GM12878 (cell line): ENCODE measurements around the gene LGI4. TPM values are rescaled to one million over a fixed set of nuclear protein-coding genes. Genes with fewer than 3 reads are reported as not detected.

Source experiments
- ATAC-seq: fragments of 200-7000 bp; cut with Tn5 transposase; 3 replicates; pipeline ENCODE4 v1.9.1; 2020; ENCODE audit warnings: mild to moderate bottlenecking, moderate library complexity
- BruUV-seq: library from RNA; stranded (reverse); fragments of 400-500 nt; replicated peaks from 2 replicates; lab custom pipeline; 2021; lab: Mats Ljungman, UMichigan
- CTCF ChIA-PET: fragments of 300-600 bp; sonication (Branson Sonifier 250); formaldehyde crosslinking; extraction: SDS; loops from one replicate; lab custom pipeline; 2021; ENCODE audit warnings: inconsistent platforms; lab: Yijun Ruan, JAX
- POLR2A ChIA-PET: fragments of 350-600 bp; formaldehyde crosslinking; extraction: SDS; loops from one replicate; lab custom pipeline; 2021; ENCODE audit warnings: inconsistent platforms; lab: Charles Lee
- RAD21 ChIA-PET: fragments of 300-600 bp; sonication (Branson Sonifier 250); formaldehyde crosslinking; loops from one replicate; lab custom pipeline; 2023; ENCODE audit warnings: antibody characterized with exemption; ENCODE audit not compliant: unreplicated experiment; lab: Charles Lee
- SMC1A ChIA-PET: fragments of 300-600 bp; sonication (Branson Sonifier 250); formaldehyde crosslinking; loops from one replicate; lab custom pipeline; 2023; ENCODE audit not compliant: unreplicated experiment, uncharacterized antibody; lab: Charles Lee
- DNase-seq: peaks from one replicate; pipeline ENCODE4 v3.0.0-alpha.2; 2011; ENCODE audit warnings: low read depth, low spot score
- FAIRE-seq: peaks from 3 replicates; lab custom pipeline; 2011; peaks lifted over from hg19 to GRCh38; lab: Jason Lieb, UNC
- H2AFZ ChIP-seq: 2 replicates; pipeline ENCODE4 v1.6.0; 2011; ENCODE audit warnings: low read depth, low read length, control low read depth; ENCODE audit not compliant: control insufficient read depth
- H3K27ac ChIP-seq: 2 replicates; pipeline ENCODE4 v1.5.1; 2011; ENCODE audit warnings: control low read depth; ENCODE audit not compliant: control insufficient read depth, insufficient read depth
- H3K27me3 ChIP-seq, 2 experiments: replicated peaks in 1 of 2; 2 replicates each; pipeline versions ENCODE4 v1.6.0 to v1.6.1; 2011; ENCODE audit warnings: low read length in 1 of 2; ENCODE audit not compliant: control insufficient read depth in 2 of 2, insufficient read depth in 2 of 2
- H3K36me3 ChIP-seq, 2 experiments: 2 replicates each; pipeline ENCODE4 v1.5.1; 2011; ENCODE audit warnings: low read length in 1 of 2; ENCODE audit not compliant: control insufficient read depth in 2 of 2, insufficient read depth in 2 of 2
- H3K4me1 ChIP-seq: 2 replicates; pipeline ENCODE4 v1.6.1; 2011; ENCODE audit warnings: mild to moderate bottlenecking, low read length, moderate library complexity, mixed read lengths; ENCODE audit not compliant: control insufficient read depth, insufficient read depth
- H3K4me2 ChIP-seq: 2 replicates; pipeline ENCODE4 v1.6.0; 2011; ENCODE audit warnings: control low read depth; ENCODE audit not compliant: control insufficient read depth, insufficient read depth
- H3K4me3 ChIP-seq: fragments of 200-600 bp; sonication (generic); 2 replicates; pipeline ENCODE4 v1.5.1; 2016
- H3K79me2 ChIP-seq: 2 replicates; pipeline ENCODE4 v1.6.0; 2011; ENCODE audit warnings: low read length; ENCODE audit not compliant: control insufficient read depth, insufficient read depth
- H3K9ac ChIP-seq: 2 replicates; pipeline ENCODE4 v1.8.0; 2011; ENCODE audit warnings: low read length, control low read depth, mixed read lengths; ENCODE audit not compliant: control insufficient read depth, insufficient read depth
- H3K9me3 ChIP-seq: replicated peaks from 3 replicates; pipeline ENCODE4 v1.5.1; 2011; ENCODE audit warnings: mild to moderate bottlenecking, low read length; ENCODE audit not compliant: control insufficient read depth, insufficient read depth
- H4K20me1 ChIP-seq: 2 replicates; pipeline ENCODE4 v1.6.0; 2011; ENCODE audit not compliant: control insufficient read depth, insufficient read depth
- ATF7 ChIP-seq: fragments of 450-650 bp; IDR thresholded peaks from 2 replicates; pipeline ENCODE4 v1.6.1; 2016; ENCODE audit warnings: low read depth, mild to moderate bottlenecking
- CHD2 ChIP-seq: IDR thresholded peaks from 2 replicates; pipeline ENCODE4 v1.6.1; 2011; ENCODE audit warnings: low read depth, low read length, improper control_type of control experiment, borderline replicate concordance
- FOXK2 ChIP-seq: fragments of 450-650 bp; IDR thresholded peaks from 2 replicates; pipeline ENCODE4 v1.6.1; 2017; ENCODE audit warnings: mild to moderate bottlenecking, moderate library complexity
- HDAC6 ChIP-seq: fragments of 200-600 bp; sonication (generic); IDR thresholded peaks from one replicate; pipeline ENCODE4 v1.8.0; 2017; ENCODE audit warnings: antibody characterized with exemption; ENCODE audit not compliant: unreplicated experiment
- IKZF2 ChIP-seq, 2 experiments: fragments of 450-650 bp; IDR thresholded peaks; 2 replicates each; pipeline ENCODE4 v1.6.1; 2017; ENCODE audit warnings: mild to moderate bottlenecking in 2 of 2, moderate library complexity in 2 of 2
- MTA2 ChIP-seq: fragments of 450-650 bp; IDR thresholded peaks from 2 replicates; pipeline ENCODE4 v1.6.1; 2016; ENCODE audit warnings: low read depth, mild to moderate bottlenecking, moderate library complexity
- MYC ChIP-seq: IDR thresholded peaks from 2 replicates; pipeline ENCODE4 v1.6.1; 2011; ENCODE audit warnings: mild to moderate bottlenecking, low read length, moderate library complexity, inconsistent platforms; ENCODE audit not compliant: insufficient read depth, insufficient replicate concordance, insufficient read length, severe bottlenecking
- PAX5 ChIP-seq: IDR thresholded peaks from 2 replicates; pipeline ENCODE4 v1.6.1; 2011; ENCODE audit warnings: low read depth, low read length, borderline replicate concordance
- RELA ChIP-seq: fragments of 450-650 bp; IDR thresholded peaks from 2 replicates; pipeline ENCODE4 v1.8.0; 2014; ENCODE audit warnings: borderline replicate concordance; ENCODE audit not compliant: partially characterized antibody
- SMARCA5 ChIP-seq: fragments of 450-650 bp; IDR thresholded peaks from 2 replicates; pipeline ENCODE4 v1.6.1; 2017; ENCODE audit warnings: mild to moderate bottlenecking
- SREBF2 ChIP-seq: IDR thresholded peaks from 2 replicates; pipeline ENCODE4 v1.6.1; 2012; ENCODE audit warnings: mild to moderate bottlenecking, low read length
- WGBS: methylation state at CpG from one replicate; pipeline ENCODE4 v1.1.6; 2016; ENCODE audit warnings: low lambda C conversion rate; ENCODE audit not compliant: insufficient replicate concordance, insufficient coverage; ENCODE audit errors: missing lambda C conversion rate; 5-methylcytosine and 5-hydroxymethylcytosine counted together
- in situ Hi-C: fragments of 300-500 bp; cut with MboI; formaldehyde crosslinking; loops from 9 replicates; pipeline ENCODE4 v1.14.3; 2018; ENCODE audit warnings: mixed read lengths
- intact Hi-C: fragments of 100-400 bp; cut with micrococcal nuclease; formaldehyde crosslinking; loops from one replicate; pipeline ENCODE4 v1.14.2; 2022; ENCODE audit not compliant: unreplicated experiment
- polyA plus RNA-seq, 11 experiments: library from polyadenylated mRNA; depleted of rRNA in 4 of 11; unstranded in 6 of 11; stranded (reverse) in 5 of 11; fragments of >200 nt; fragmentation: Nextera tagmentation in 4 of 11; fragmentation: Illumina TruSeq in 1 of 11; extraction: Ambion mirVana in 4 of 11; extraction: Trizol in 1 of 11; gene quantifications; 1 replicate in 1 of 11; 2 replicates in 10 of 11; pipeline versions ENCODE4 v1.2.1 to v1.2.3, GENCODE V29; 2011 to 2016; ENCODE audit warnings: inconsistent platforms in 2 of 11, missing spikeins in 2 of 11, low read depth in 1 of 11
- total RNA-seq, 4 experiments: library from RNA; depleted of rRNA in 3 of 4; stranded (reverse); fragments of >200 nt in 3 of 4; fragmentation: Illumina TruSeq in 1 of 4; extraction: Trizol in 1 of 4; gene quantifications; 2 replicates each; pipeline versions ENCODE4 v1.2.1 to v1.2.3, GENCODE V29; 2013 to 2021
- TF ChIP-seq, protein P1 (sequence below): IDR thresholded peaks from 2 replicates; pipeline ENCODE4 v1.6.1; 2012; ENCODE audit warnings: low read length, inconsistent platforms
- TF ChIP-seq, protein P2 (sequence below): IDR thresholded peaks from 2 replicates; pipeline ENCODE4 v1.6.1; 2012; ENCODE audit warnings: low read depth, low read length, improper control_type of control experiment
- TF ChIP-seq, protein P3 (sequence below): fragments of 450-650 bp; formaldehyde crosslinking; IDR thresholded peaks from 2 replicates; pipeline ENCODE4 v1.4.0; 2020; ENCODE audit warnings: mild to moderate bottlenecking, moderate library complexity
- TF ChIP-seq, protein P4 (sequence below): IDR thresholded peaks from 2 replicates; pipeline ENCODE4 v1.6.1; 2012; ENCODE audit warnings: mild to moderate bottlenecking, low read depth, low read length

LGI4 gene
- total and polyA plus RNA-seq, 10 of the 15 experiments (the other 5 are each of a cell fraction or from before 2014, with no cell fraction given), result 0.11 TPM; not detected in 9

DNA sequence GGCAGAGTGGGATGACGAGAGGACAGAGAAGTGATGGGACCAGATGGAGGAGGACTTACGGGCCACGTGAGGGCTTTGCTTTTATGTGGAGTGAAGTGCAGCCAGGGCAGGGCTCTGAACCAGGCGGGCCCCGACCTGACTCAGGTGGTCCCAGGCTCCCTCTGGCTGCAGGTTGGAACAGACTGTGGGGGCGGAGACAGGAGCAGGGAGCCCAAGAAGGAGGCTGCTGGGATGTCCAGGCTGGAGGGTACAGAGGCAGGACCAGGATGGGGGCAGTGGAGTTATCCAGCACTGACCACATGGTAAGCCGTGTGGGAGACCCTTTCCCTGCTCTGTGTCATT, 21.8 kb upstream of the LGI4 start:
- in situ Hi-C loops (no loop called here), intact Hi-C loops (loop anchor here (5.0 kb wide), 1 partner anchor 51 kb away; no protein-coding TSS in a partner anchor)
- no peak overlapping the region for H3K9ac ChIP-seq
- H4K20me1 ChIP-seq, result no peaks in the 10 kb centered on the region
- no TSS peak for BruUV-seq
- DNase-seq (no peak), FAIRE-seq (no peak), ATAC-seq (no peak)
- peaks cover 6% of the 10 kb centered on the region for H3K4me1 ChIP-seq
- peaks cover 4 to 26% of the 10 kb centered on the region in 2 experiments for H3K36me3 ChIP-seq
- WGBS, result 93% methylated on average over 7 of the region's 7 CpGs
- ChIA-PET RAD21 (interaction anchor here (1.0 kb wide), 1 partner anchor 15 kb away, joined by 3 read pairs; no protein-coding TSS in a partner anchor), POLR2A (no interaction called here), CTCF (interaction anchor here (0.9 to 1.3 kb wide), 2 partner anchors 15 to 47 kb away, joined by 3 read pairs; no protein-coding TSS in a partner anchor), SMC1A (interaction anchor here (0.9 kb wide), 1 partner anchor 11 kb away, joined by 3 read pairs; no protein-coding TSS in a partner anchor)
- H3K4me3 ChIP-seq, result no peak overlapping the region
- H3K79me2 ChIP-seq, result peaks cover 19% of the 10 kb centered on the region
- H2AFZ ChIP-seq, result no peak overlapping the region
- no peak overlapping the region for H3K27ac ChIP-seq
- H3K9me3 ChIP-seq, result no peaks in the 10 kb centered on the region; the same call in 1 of the 3 replicates
- peak overlapping the region; percentile 81; the same call in 1 of the 2 replicates for H3K4me2 ChIP-seq
- H3K27me3 ChIP-seq, result peaks cover 0 to 3% of the 10 kb centered on the region in 2 experiments; a peak in 1 of 4 replicates
- TF ChIP-seq MTA2 (no peak), ATF7 (no peak), IKZF2 (IDR thresholded peaks at IDR 0.05) (no peak), FOXK2 (no peak), RELA (no peak), CHD2 (no peak), PAX5 (no peak), MYC (no peak), SMARCA5 (no peak), SREBF2 (no peak), HDAC6 (no peak)
- TF ChIP-seq, protein P1, sequence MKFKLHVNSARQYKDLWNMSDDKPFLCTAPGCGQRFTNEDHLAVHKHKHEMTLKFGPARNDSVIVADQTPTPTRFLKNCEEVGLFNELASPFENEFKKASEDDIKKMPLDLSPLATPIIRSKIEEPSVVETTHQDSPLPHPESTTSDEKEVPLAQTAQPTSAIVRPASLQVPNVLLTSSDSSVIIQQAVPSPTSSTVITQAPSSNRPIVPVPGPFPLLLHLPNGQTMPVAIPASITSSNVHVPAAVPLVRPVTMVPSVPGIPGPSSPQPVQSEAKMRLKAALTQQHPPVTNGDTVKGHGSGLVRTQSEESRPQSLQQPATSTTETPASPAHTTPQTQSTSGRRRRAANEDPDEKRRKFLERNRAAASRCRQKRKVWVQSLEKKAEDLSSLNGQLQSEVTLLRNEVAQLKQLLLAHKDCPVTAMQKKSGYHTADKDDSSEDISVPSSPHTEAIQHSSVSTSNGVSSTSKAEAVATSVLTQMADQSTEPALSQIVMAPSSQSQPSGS, result no peak
- TF ChIP-seq, protein P2, sequence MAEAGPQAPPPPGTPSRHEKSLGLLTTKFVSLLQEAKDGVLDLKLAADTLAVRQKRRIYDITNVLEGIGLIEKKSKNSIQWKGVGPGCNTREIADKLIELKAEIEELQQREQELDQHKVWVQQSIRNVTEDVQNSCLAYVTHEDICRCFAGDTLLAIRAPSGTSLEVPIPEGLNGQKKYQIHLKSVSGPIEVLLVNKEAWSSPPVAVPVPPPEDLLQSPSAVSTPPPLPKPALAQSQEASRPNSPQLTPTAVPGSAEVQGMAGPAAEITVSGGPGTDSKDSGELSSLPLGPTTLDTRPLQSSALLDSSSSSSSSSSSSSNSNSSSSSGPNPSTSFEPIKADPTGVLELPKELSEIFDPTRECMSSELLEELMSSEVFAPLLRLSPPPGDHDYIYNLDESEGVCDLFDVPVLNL, result no peak
- TF ChIP-seq, protein P3, sequence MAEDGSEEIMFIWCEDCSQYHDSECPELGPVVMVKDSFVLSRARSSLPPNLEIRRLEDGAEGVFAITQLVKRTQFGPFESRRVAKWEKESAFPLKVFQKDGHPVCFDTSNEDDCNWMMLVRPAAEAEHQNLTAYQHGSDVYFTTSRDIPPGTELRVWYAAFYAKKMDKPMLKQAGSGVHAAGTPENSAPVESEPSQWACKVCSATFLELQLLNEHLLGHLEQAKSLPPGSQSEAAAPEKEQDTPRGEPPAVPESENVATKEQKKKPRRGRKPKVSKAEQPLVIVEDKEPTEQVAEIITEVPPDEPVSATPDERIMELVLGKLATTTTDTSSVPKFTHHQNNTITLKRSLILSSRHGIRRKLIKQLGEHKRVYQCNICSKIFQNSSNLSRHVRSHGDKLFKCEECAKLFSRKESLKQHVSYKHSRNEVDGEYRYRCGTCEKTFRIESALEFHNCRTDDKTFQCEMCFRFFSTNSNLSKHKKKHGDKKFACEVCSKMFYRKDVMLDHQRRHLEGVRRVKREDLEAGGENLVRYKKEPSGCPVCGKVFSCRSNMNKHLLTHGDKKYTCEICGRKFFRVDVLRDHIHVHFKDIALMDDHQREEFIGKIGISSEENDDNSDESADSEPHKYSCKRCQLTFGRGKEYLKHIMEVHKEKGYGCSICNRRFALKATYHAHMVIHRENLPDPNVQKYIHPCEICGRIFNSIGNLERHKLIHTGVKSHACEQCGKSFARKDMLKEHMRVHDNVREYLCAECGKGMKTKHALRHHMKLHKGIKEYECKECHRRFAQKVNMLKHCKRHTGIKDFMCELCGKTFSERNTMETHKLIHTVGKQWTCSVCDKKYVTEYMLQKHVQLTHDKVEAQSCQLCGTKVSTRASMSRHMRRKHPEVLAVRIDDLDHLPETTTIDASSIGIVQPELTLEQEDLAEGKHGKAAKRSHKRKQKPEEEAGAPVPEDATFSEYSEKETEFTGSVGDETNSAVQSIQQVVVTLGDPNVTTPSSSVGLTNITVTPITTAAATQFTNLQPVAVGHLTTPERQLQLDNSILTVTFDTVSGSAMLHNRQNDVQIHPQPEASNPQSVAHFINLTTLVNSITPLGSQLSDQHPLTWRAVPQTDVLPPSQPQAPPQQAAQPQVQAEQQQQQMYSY (CRISPR knock-in tag), result no peak
- TF ChIP-seq, protein P4, sequence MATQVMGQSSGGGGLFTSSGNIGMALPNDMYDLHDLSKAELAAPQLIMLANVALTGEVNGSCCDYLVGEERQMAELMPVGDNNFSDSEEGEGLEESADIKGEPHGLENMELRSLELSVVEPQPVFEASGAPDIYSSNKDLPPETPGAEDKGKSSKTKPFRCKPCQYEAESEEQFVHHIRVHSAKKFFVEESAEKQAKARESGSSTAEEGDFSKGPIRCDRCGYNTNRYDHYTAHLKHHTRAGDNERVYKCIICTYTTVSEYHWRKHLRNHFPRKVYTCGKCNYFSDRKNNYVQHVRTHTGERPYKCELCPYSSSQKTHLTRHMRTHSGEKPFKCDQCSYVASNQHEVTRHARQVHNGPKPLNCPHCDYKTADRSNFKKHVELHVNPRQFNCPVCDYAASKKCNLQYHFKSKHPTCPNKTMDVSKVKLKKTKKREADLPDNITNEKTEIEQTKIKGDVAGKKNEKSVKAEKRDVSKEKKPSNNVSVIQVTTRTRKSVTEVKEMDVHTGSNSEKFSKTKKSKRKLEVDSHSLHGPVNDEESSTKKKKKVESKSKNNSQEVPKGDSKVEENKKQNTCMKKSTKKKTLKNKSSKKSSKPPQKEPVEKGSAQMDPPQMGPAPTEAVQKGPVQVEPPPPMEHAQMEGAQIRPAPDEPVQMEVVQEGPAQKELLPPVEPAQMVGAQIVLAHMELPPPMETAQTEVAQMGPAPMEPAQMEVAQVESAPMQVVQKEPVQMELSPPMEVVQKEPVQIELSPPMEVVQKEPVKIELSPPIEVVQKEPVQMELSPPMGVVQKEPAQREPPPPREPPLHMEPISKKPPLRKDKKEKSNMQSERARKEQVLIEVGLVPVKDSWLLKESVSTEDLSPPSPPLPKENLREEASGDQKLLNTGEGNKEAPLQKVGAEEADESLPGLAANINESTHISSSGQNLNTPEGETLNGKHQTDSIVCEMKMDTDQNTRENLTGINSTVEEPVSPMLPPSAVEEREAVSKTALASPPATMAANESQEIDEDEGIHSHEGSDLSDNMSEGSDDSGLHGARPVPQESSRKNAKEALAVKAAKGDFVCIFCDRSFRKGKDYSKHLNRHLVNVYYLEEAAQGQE, result no peak
